Calu3 (cell line): Measurements from ENCODE around the gene ZBTB44. TPM values are rescaled to one million over a fixed set of nuclear protein-coding genes. Genes with fewer than 3 reads are reported as not detected.

Experiments
- BruUV-seq: library from RNA; stranded (reverse); fragments of 400-500 nt; replicated peaks from 2 replicates; lab custom pipeline; 2021; lab: Mats Ljungman, UMichigan
- CTCF ChIA-PET: fragments of 300-600 bp; sonication (Branson Sonifier 250); formaldehyde crosslinking; loops from one replicate; lab custom pipeline; 2022; ENCODE audit warnings: antibody characterized with exemption; lab: Charles Lee
- DNase-seq: peaks from one replicate; pipeline ENCODE4 v3.0.0; 2022
- H3K27ac Mint-ChIP-seq: one replicate; pipeline ENCODE4 v1.8.0; 2022; ENCODE audit warnings: mixed read lengths; ENCODE audit not compliant: unreplicated experiment
- H3K27me3 Mint-ChIP-seq: one replicate; pipeline ENCODE4 v1.8.0; 2022; ENCODE audit warnings: mixed read lengths; ENCODE audit not compliant: unreplicated experiment
- H3K36me3 Mint-ChIP-seq: one replicate; pipeline ENCODE4 v1.8.0; 2022; ENCODE audit warnings: mild to moderate bottlenecking, moderate library complexity, mixed read lengths; ENCODE audit not compliant: insufficient read depth, unreplicated experiment
- H3K4me1 Mint-ChIP-seq: one replicate; pipeline ENCODE4 v1.8.0; 2022; ENCODE audit warnings: mild to moderate bottlenecking, low read depth, mixed read lengths; ENCODE audit not compliant: unreplicated experiment
- H3K4me3 Mint-ChIP-seq: one replicate; pipeline ENCODE4 v1.8.0; 2022; ENCODE audit warnings: mild to moderate bottlenecking, low read depth, moderate library complexity, mixed read lengths; ENCODE audit not compliant: unreplicated experiment
- H3K9me3 Mint-ChIP-seq: one replicate; pipeline ENCODE4 v1.8.0; 2022; ENCODE audit warnings: low read depth, mixed read lengths; ENCODE audit not compliant: unreplicated experiment
- intact Hi-C: fragments of 100-400 bp; cut with micrococcal nuclease; formaldehyde crosslinking; loops from one replicate; pipeline ENCODE4 v1.10.0; 2022; ENCODE audit not compliant: unreplicated experiment
- total RNA-seq: library from RNA; stranded (reverse); gene quantifications from 2 replicates; pipeline ENCODE4 v1.2.3, GENCODE V29; 2022
- TF ChIP-seq, protein P1 (sequence below): fragments of 200-600 bp; IDR thresholded peaks from one replicate; pipeline ENCODE4 v1.8.0; 2022; ENCODE audit warnings: antibody characterized with exemption; ENCODE audit not compliant: unreplicated experiment

The ZBTB44 gene
- total RNA-seq, 1 experiment from 2014 or later: 29.7 TPM

DNA sequence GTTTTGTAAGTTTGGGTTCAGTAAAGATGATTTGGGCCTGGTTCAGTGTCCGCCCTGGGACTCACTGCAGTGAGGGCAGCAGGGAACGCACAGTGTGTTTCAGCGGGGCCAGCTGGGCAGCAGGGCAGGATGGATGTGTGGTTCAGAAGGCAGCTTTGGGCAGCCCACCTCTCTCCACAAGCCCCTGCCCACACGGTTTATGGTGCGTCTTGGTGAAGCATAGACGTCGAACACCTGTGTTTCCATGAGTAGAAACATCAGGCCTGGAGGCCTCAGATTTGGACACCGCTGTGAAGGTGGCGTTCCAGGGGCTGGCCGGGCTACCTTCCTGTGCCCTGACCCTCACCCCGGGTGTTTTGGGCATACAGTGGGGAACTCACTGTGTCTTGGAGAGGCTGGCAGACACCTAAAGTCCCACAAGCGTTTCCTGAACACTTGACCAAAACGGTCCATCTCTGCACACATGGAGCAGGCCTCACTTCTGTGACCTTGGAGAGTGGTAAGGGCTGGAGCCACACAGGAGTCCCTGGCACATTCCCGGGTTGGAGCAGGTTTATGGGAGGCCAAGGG is 96.1 kb downstream of the ZBTB44 start:
- Mint-ChIP-seq H3K4me3 (no peak overlapping the region), H3K4me1 (no peaks in the 10 kb centered on the region), H3K9me3 (no peaks in the 10 kb centered on the region), H3K27me3 (no peaks in the 10 kb centered on the region), H3K27ac (no peak overlapping the region), H3K36me3 (peaks cover 22% of the 10 kb centered on the region)
- TF ChIP-seq, protein P1, sequence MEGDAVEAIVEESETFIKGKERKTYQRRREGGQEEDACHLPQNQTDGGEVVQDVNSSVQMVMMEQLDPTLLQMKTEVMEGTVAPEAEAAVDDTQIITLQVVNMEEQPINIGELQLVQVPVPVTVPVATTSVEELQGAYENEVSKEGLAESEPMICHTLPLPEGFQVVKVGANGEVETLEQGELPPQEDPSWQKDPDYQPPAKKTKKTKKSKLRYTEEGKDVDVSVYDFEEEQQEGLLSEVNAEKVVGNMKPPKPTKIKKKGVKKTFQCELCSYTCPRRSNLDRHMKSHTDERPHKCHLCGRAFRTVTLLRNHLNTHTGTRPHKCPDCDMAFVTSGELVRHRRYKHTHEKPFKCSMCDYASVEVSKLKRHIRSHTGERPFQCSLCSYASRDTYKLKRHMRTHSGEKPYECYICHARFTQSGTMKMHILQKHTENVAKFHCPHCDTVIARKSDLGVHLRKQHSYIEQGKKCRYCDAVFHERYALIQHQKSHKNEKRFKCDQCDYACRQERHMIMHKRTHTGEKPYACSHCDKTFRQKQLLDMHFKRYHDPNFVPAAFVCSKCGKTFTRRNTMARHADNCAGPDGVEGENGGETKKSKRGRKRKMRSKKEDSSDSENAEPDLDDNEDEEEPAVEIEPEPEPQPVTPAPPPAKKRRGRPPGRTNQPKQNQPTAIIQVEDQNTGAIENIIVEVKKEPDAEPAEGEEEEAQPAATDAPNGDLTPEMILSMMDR: no peak
- no peak for DNase-seq
- intact Hi-C loops: no loop called here
- CTCF ChIA-PET: no interaction called here
- BruUV-seq: no TSS peak

DNA sequence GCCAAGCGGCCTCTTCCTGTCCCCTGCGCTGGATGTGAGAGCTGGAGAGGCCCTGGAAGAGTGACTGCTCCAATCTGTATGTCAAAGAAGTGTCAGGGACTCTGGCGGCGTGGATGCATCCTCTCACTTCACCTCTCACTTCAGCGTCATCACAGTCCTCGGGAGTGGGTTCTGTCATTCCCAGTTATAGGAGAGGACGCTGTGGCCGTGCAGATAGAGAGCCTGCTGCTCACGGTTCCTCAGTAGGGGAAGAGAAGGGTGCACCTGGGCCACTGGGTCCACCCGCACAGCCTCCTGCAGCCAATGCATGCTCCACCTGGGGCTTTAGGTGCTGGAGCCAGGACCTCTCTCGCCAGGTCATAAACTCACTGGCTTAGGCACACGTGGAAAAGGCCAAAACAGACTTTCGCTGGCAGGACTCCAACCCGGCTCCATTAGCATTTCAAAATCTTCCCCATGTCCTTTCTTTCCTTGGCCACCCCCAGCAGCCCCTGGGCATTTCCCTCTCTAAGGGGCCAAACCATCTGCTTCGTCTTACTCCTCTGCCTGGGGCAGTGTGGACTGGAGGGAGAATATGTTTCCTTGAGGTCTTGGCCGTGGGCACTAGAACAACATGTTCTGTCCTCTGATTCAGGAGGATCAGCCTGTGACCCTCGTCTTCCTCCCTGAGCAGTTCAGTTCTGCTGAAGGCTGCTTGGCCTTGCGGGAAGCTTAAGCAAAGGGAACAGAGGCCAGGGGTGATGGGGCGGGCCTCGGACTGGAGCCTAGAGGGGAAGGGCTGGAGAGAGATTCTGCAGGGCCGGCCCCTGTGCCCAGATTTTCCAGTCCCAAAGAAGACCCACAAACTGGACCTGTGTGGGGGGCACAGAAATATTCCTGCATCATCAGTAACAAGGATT is 97.3 kb downstream of the ZBTB44 start:
- Mint-ChIP-seq H3K4me3 (no peak overlapping the region), H3K4me1 (no peaks in the 10 kb centered on the region), H3K9me3 (no peaks in the 10 kb centered on the region), H3K36me3 (peaks cover 23% of the 10 kb centered on the region), H3K27ac (no peak overlapping the region), H3K27me3 (no peaks in the 10 kb centered on the region)
- no peak for DNase-seq
- BruUV-seq: no TSS peak
- TF ChIP-seq, protein P1: no peak
- CTCF ChIA-PET: interaction anchor here (0.6 kb wide), 1 partner anchor 165 kb away, joined by 4 read pairs; no protein-coding TSS in a partner anchor
- intact Hi-C loops: no loop called here

DNA sequence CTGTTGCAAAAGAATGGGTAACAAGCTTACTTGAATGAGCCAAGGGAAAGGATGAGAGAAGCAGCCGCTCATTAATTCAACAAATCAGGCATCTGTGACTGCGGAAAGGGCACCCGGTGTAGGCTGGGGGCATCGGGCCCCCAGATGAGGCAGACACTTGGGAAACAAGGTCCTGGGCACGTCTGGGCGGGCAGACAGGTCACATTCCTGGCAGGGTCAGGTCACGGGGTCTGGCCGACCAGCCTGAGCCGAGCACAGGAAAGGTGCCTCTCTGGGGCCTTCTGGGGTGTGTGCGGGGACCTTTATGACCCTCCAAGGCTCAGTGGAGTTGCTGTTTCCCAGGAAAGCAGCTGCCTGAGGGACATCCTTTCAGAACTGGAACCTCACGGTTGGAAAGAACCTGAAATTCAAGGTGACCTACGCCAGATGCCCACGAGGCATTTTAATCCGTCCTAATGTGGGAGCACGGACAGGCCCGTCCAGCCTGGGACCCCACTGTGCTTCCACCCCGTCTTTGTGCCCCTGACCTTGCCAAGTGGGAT is 98.1 kb downstream of the ZBTB44 start:
- Mint-ChIP-seq H3K4me3 (no peak overlapping the region), H3K4me1 (no peaks in the 10 kb centered on the region), H3K27me3 (no peaks in the 10 kb centered on the region), H3K27ac (no peak overlapping the region), H3K9me3 (no peaks in the 10 kb centered on the region), H3K36me3 (peaks cover 23% of the 10 kb centered on the region)
- intact Hi-C loops: no loop called here
- no TSS peak for BruUV-seq
- TF ChIP-seq, protein P1: no peak
- CTCF ChIA-PET: no interaction called here
- DNase-seq: no peak

DNA sequence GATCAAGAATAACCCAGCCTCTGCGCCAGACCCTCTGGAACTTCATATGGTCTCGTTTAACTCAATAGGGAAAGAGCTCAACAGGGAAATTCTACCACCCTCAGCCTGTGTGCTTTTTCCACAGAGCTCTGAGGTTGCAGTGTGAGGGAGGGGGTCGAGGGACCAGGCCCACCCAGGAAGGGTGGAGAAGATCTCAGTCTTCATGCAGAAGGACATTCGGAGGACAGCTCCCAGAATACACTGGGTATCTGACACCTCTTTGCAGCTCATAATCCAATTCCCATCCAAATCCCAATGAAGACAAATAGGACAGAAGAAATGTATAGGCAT is 98.5 kb downstream of the ZBTB44 start:
- H3K36me3 Mint-ChIP-seq: peaks cover 23% of the 10 kb centered on the region
- no peak for DNase-seq
- H3K4me1 Mint-ChIP-seq: no peaks in the 10 kb centered on the region
- CTCF ChIA-PET: no interaction called here
- no peak overlapping the region for H3K27ac Mint-ChIP-seq
- intact Hi-C loops: no loop called here
- TF ChIP-seq, protein P1: no peak
- H3K9me3 Mint-ChIP-seq: no peaks in the 10 kb centered on the region
- no peak overlapping the region for H3K4me3 Mint-ChIP-seq
- H3K27me3 Mint-ChIP-seq: no peaks in the 10 kb centered on the region
- BruUV-seq: no TSS peak
